GM19328 (cell line): ENCODE results near the gene CCL3.
"Not testable (repeated sequence)": the region's sequence is repeated elsewhere in the genome, so short reads cannot be mapped to it uniquely, and the experiment has no call there.

Experiments used
- ATAC-seq: cut with Tn5 transposase; IDR thresholded peaks from one replicate; pipeline ENCODE4 v1.9.1; 2021; ENCODE audit warnings: mild to moderate bottlenecking, moderate library complexity; ENCODE audit not compliant: unreplicated experiment

CCL3 gene

GRCh38 chr17:36117505-36118382 lies 27.8 kb upstream of the CCL3 start:
- ATAC-seq, result no peak

GRCh38 chr17:36115649-36115977 lies 25.7 kb upstream of the CCL3 start:
- ATAC-seq, result not testable (repeated sequence)

- not testable (repeated sequence) for ATAC-seq
Measured at GRCh38 chr17:36114971-36115648, 25.2 kb upstream of the CCL3 start.

- not testable (repeated sequence) for ATAC-seq
Measured at GRCh38 chr17:36113131-36113530, 23.2 kb upstream of the CCL3 start.

GRCh38 chr17:36112572-36112971 lies 22.6 kb upstream of the CCL3 start:
- ATAC-seq, result no peak

GRCh38 chr17:36111068-36111490 lies 21.1 kb upstream of the CCL3 start:
- no peak for ATAC-seq

- ATAC-seq, result not testable (repeated sequence)
Measured at GRCh38 chr17:36108265-36108664, 18.3 kb upstream of the CCL3 start.

GRCh38 chr17:36107660-36108059 lies 17.7 kb upstream of the CCL3 start:
- ATAC-seq, result no peak

- ATAC-seq, result no peak
Measured at GRCh38 chr17:36106493-36106835, 16.5 kb upstream of the CCL3 start.

- ATAC-seq, result no peak
Measured at GRCh38 chr17:36105781-36106492, 16.0 kb upstream of the CCL3 start.

- ATAC-seq, result no peak
Measured at GRCh38 chr17:36104701-36105181, 14.8 kb upstream of the CCL3 start.

- not testable (repeated sequence) for ATAC-seq
Measured at GRCh38 chr17:36104246-36104645, 14.3 kb upstream of the CCL3 start.

GRCh38 chr17:36103401-36103975 lies 13.5 kb upstream of the CCL3 start, which contains the start of gene CCL4:
Gene CCL4 (plus strand): TSS chr17:36103827. CDS start chr17:36103906, 79 bp downstream.
- ATAC-seq, result peak; percentile 73

GRCh38 chr17:36099004-36099403 lies 9.1 kb upstream of the CCL3 start:
- not testable (repeated sequence) for ATAC-seq

GRCh38 chr17:36095992-36096391 lies 6.0 kb upstream of the CCL3 start:
- no peak for ATAC-seq

- ATAC-seq, result no peak
Measured at GRCh38 chr17:36094746-36095145, 4.8 kb upstream of the CCL3 start.

GRCh38 chr17:36094232-36094631 lies 4.3 kb upstream of the CCL3 start:
- ATAC-seq, result no peak

- ATAC-seq, result not testable (repeated sequence)
Measured at GRCh38 chr17:36092715-36093114, 2.8 kb upstream of the CCL3 start.

- ATAC-seq, result no peak
Measured at GRCh38 chr17:36092230-36092629, 2.3 kb upstream of the CCL3 start.

GRCh38 chr17:36089339-36089865 lies 541 bp downstream of the CCL3 start:
- no peak for ATAC-seq
